ENCODE results near the gene WNT5B.

The WNT5B gene

GRCh38 chr12:1618489-1618888 is 10.5 kb upstream of the WNT5B start:
- H3K18ac ChIP-seq (ENCODE audit: low read length): no peak overlapping the region
- no peak overlapping the region for H3K9ac ChIP-seq (ENCODE audit: low read depth, low read length, poor library complexity)
- no peak overlapping the region for H2AFZ ChIP-seq (ENCODE audit: low read length)
- peaks cover 4% of the 10 kb centered on the region for H3K79me1 ChIP-seq (ENCODE audit: low read depth, low read length)
- no peak overlapping the region for H2AK5ac ChIP-seq (ENCODE audit: low read depth, low read length)
- H3K23ac ChIP-seq (ENCODE audit: low read depth, low read length, poor library complexity): no peak overlapping the region
- no peaks in the 10 kb centered on the region for H3K9me3 ChIP-seq (replicated peaks in 1 of 2; ENCODE audit: control insufficient read depth in 2 of 2, insufficient read depth in 1 of 2, low read depth in 1 of 2, low read length in 2 of 2)
- H3K36me3 ChIP-seq (replicated peaks in 1 of 2; ENCODE audit: control insufficient read depth in 2 of 2, insufficient read depth in 2 of 2, low read length in 2 of 2): peaks cover 0 to 6% of the 10 kb centered on the region in 2 donors
- H4K91ac ChIP-seq (ENCODE audit: low read depth, low read length, poor library complexity): no peak overlapping the region
- H3K4me1 ChIP-seq (ENCODE audit: control insufficient read depth in 2 of 2, insufficient read depth in 1 of 2, low read depth in 1 of 2, low read length in 2 of 2): peaks cover 0 to 7% of the 10 kb centered on the region in 2 donors
- no peak overlapping the region for H3K4me2 ChIP-seq (ENCODE audit: insufficient read depth, low read length, poor library complexity, severe bottlenecking)
- H3K4ac ChIP-seq (ENCODE audit: low read length): no peak overlapping the region
- no peak overlapping the region for H2BK5ac ChIP-seq (ENCODE audit: low read length)
- H3K14ac ChIP-seq (ENCODE audit: low read length): no peak overlapping the region
- peaks cover 0 to 43% (median 0%) of the 10 kb centered on the region in 3 experiments for H3K27me3 ChIP-seq (ENCODE audit: control insufficient read depth in 3 of 3, insufficient read depth in 3 of 3, low read depth in 1 of 3, low read length in 3 of 3)
- no peak overlapping the region for H2BK15ac ChIP-seq (ENCODE audit: low read length)
- H3K27ac ChIP-seq (replicated peaks; ENCODE audit: low read length): no peak overlapping the region
- H2BK120ac ChIP-seq (ENCODE audit: low read depth, low read length): no peak overlapping the region
- DNase-seq (ENCODE audit: low spot score): no peak
- no peak overlapping the region for H3K4me3 ChIP-seq (ENCODE audit: low read length in 2 of 2)
- no peak overlapping the region for H4K8ac ChIP-seq (ENCODE audit: low read depth, low read length)
- no peak overlapping the region for H2BK12ac ChIP-seq (ENCODE audit: low read length)

DNA sequence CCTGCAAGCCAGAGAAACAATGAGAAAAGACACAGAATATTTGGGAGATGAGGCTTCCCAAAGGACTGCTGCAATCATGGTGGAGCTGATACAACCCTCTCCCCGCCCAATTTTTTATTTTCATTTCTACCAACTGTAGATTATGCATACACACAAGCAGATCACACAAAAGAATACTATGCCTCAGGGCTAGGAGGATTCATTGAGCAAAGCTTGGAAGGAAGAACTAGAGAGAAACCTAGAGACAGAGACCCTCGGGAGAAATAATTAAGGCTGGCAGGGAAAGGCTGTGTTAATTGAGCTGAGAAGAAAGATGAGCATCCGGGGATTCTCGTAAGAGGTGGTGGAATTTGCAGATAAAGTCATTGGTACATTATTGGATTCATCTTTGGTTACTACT is 9.9 kb upstream of the WNT5B start:
- Histone ChIP-seq H3K27ac (replicated peaks; ENCODE audit: low read length) (no peak overlapping the region), H3K9ac (ENCODE audit: low read depth, low read length, poor library complexity) (no peak overlapping the region), H3K14ac (ENCODE audit: low read length) (no peak overlapping the region), H4K8ac (ENCODE audit: low read depth, low read length) (no peak overlapping the region), H3K4ac (ENCODE audit: low read length) (no peak overlapping the region), H2BK12ac (ENCODE audit: low read length) (no peak overlapping the region), H2BK5ac (ENCODE audit: low read length) (no peak overlapping the region), H3K79me1 (ENCODE audit: low read depth, low read length) (peaks cover 4% of the 10 kb centered on the region), H3K18ac (ENCODE audit: low read length) (no peak overlapping the region), H2BK120ac (ENCODE audit: low read depth, low read length) (no peak overlapping the region), H3K4me3 (ENCODE audit: low read length in 2 of 2) (no peak overlapping the region), H3K9me3 (replicated peaks in 1 of 2; ENCODE audit: control insufficient read depth in 2 of 2, insufficient read depth in 1 of 2, low read depth in 1 of 2, low read length in 2 of 2) (no peaks in the 10 kb centered on the region), H2BK15ac (ENCODE audit: low read length) (no peak overlapping the region), H4K91ac (ENCODE audit: low read depth, low read length, poor library complexity) (no peak overlapping the region), H3K23ac (ENCODE audit: low read depth, low read length, poor library complexity) (no peak overlapping the region), H3K4me1 (ENCODE audit: control insufficient read depth in 2 of 2, insufficient read depth in 1 of 2, low read depth in 1 of 2, low read length in 2 of 2) (peaks cover 0 to 7% of the 10 kb centered on the region in 2 donors), H3K27me3 (ENCODE audit: control insufficient read depth in 3 of 3, insufficient read depth in 3 of 3, low read depth in 1 of 3, low read length in 3 of 3) (peaks cover 0 to 43% (median 0%) of the 10 kb centered on the region in 3 experiments), H2AFZ (ENCODE audit: low read length) (no peak overlapping the region), H2AK5ac (ENCODE audit: low read depth, low read length) (no peak overlapping the region), H3K36me3 (replicated peaks in 1 of 2; ENCODE audit: control insufficient read depth in 2 of 2, insufficient read depth in 2 of 2, low read length in 2 of 2) (peaks cover 0 to 6% of the 10 kb centered on the region in 2 donors), H3K4me2 (ENCODE audit: insufficient read depth, low read length, poor library complexity, severe bottlenecking) (no peak overlapping the region)
- WGBS, 2 donors (ENCODE audit: extremely low coverage in 2 of 2, insufficient read length in 2 of 2, insufficient replicate concordance in 1 of 2): no CpG with 5 or more reads among the region's 4 CpGs
- DNase-seq (ENCODE audit: low spot score): no peak

GRCh38 chr12:1619587-1619986 is 9.4 kb upstream of the WNT5B start:
- Histone ChIP-seq H2AFZ (ENCODE audit: low read length) (no peak overlapping the region), H4K8ac (ENCODE audit: low read depth, low read length) (peak overlapping the region; percentile 98), H3K36me3 (replicated peaks in 1 of 2; ENCODE audit: control insufficient read depth in 2 of 2, insufficient read depth in 2 of 2, low read length in 2 of 2) (peaks cover 0 to 6% of the 10 kb centered on the region in 2 donors), H2BK5ac (ENCODE audit: low read length) (no peak overlapping the region), H3K27me3 (ENCODE audit: control insufficient read depth in 3 of 3, insufficient read depth in 3 of 3, low read depth in 1 of 3, low read length in 3 of 3) (peaks cover 0 to 42% (median 0%) of the 10 kb centered on the region in 3 experiments), H3K79me1 (ENCODE audit: low read depth, low read length) (peaks cover 4% of the 10 kb centered on the region), H3K4me3 (ENCODE audit: low read length in 2 of 2) (no peak overlapping the region), H3K9ac (ENCODE audit: low read depth, low read length, poor library complexity) (no peak overlapping the region), H2BK120ac (ENCODE audit: low read depth, low read length) (no peak overlapping the region), H2BK15ac (ENCODE audit: low read length) (no peak overlapping the region), H3K23ac (ENCODE audit: low read depth, low read length, poor library complexity) (no peak overlapping the region), H3K4me1 (ENCODE audit: control insufficient read depth in 2 of 2, insufficient read depth in 1 of 2, low read depth in 1 of 2, low read length in 2 of 2) (peaks cover 0 to 5% of the 10 kb centered on the region in 2 donors), H4K91ac (ENCODE audit: low read depth, low read length, poor library complexity) (no peak overlapping the region), H3K27ac (replicated peaks; ENCODE audit: low read length) (no peak overlapping the region), H2AK5ac (ENCODE audit: low read depth, low read length) (no peak overlapping the region), H3K4ac (ENCODE audit: low read length) (no peak overlapping the region), H3K4me2 (ENCODE audit: insufficient read depth, low read length, poor library complexity, severe bottlenecking) (no peak overlapping the region), H3K9me3 (replicated peaks in 1 of 2; ENCODE audit: control insufficient read depth in 2 of 2, insufficient read depth in 1 of 2, low read depth in 1 of 2, low read length in 2 of 2) (no peaks in the 10 kb centered on the region), H3K14ac (ENCODE audit: low read length) (no peak overlapping the region), H2BK12ac (ENCODE audit: low read length) (no peak overlapping the region), H3K18ac (ENCODE audit: low read length) (no peak overlapping the region)
- WGBS, 2 donors (ENCODE audit: extremely low coverage in 2 of 2, insufficient read length in 2 of 2, insufficient replicate concordance in 1 of 2): no CpG with 5 or more reads among the region's 8 CpGs
- DNase-seq (ENCODE audit: low spot score): no peak

DNA sequence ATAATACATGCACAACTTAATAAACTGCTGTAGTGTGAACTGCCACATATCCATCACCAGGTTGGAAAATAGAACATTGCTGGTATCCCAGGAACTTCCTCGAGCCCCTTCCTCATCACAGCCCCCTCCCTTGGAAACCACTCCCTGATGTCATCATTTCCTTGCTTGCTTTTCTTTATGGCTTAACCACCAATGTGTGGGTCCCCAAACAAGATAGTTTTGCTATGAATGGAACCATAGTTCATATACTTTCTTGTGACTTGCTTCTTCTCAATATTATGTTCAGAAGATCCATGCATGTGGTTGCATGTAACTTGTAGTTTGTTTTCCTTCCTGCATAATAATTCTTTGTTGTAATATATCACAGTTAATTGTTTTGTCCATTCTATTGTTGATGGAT is 8.9 kb upstream of the WNT5B start:
- H3K36me3 ChIP-seq (replicated peaks in 1 of 2; ENCODE audit: control insufficient read depth in 2 of 2, insufficient read depth in 2 of 2, low read length in 2 of 2): peaks cover 0 to 6% of the 10 kb centered on the region in 2 donors
- no peak for DNase-seq (ENCODE audit: low spot score)
- H2BK120ac ChIP-seq (ENCODE audit: low read depth, low read length): no peak overlapping the region
- H2BK5ac ChIP-seq (ENCODE audit: low read length): no peak overlapping the region
- no peak overlapping the region for H3K4ac ChIP-seq (ENCODE audit: low read length)
- H4K91ac ChIP-seq (ENCODE audit: low read depth, low read length, poor library complexity): no peak overlapping the region
- no peak overlapping the region for H3K23ac ChIP-seq (ENCODE audit: low read depth, low read length, poor library complexity)
- no peak overlapping the region for H4K8ac ChIP-seq (ENCODE audit: low read depth, low read length)
- peaks cover 0 to 8% of the 10 kb centered on the region in 2 donors for H3K4me1 ChIP-seq (ENCODE audit: control insufficient read depth in 2 of 2, insufficient read depth in 1 of 2, low read depth in 1 of 2, low read length in 2 of 2)
- H3K14ac ChIP-seq (ENCODE audit: low read length): no peak overlapping the region
- H2BK15ac ChIP-seq (ENCODE audit: low read length): no peak overlapping the region
- no peak overlapping the region for H2BK12ac ChIP-seq (ENCODE audit: low read length)
- H3K27me3 ChIP-seq (ENCODE audit: control insufficient read depth in 3 of 3, insufficient read depth in 3 of 3, low read depth in 1 of 3, low read length in 3 of 3): peaks cover 0 to 37% (median 0%) of the 10 kb centered on the region in 3 experiments
- H3K27ac ChIP-seq (replicated peaks; ENCODE audit: low read length): no peak overlapping the region
- no peak overlapping the region for H3K18ac ChIP-seq (ENCODE audit: low read length)
- no peak overlapping the region for H2AK5ac ChIP-seq (ENCODE audit: low read depth, low read length)
- WGBS, 2 donors (ENCODE audit: extremely low coverage in 2 of 2, insufficient read length in 2 of 2, insufficient replicate concordance in 1 of 2): no CpG with 5 or more reads among the region's 1 CpG
- H3K4me3 ChIP-seq (ENCODE audit: low read length in 2 of 2): no peak overlapping the region
- H2AFZ ChIP-seq (ENCODE audit: low read length): no peak overlapping the region
- H3K4me2 ChIP-seq (ENCODE audit: insufficient read depth, low read length, poor library complexity, severe bottlenecking): no peak overlapping the region
- no peak overlapping the region for H3K9ac ChIP-seq (ENCODE audit: low read depth, low read length, poor library complexity)
- H3K79me1 ChIP-seq (ENCODE audit: low read depth, low read length): peaks cover 4% of the 10 kb centered on the region
- H3K9me3 ChIP-seq (replicated peaks in 1 of 2; ENCODE audit: control insufficient read depth in 2 of 2, insufficient read depth in 1 of 2, low read depth in 1 of 2, low read length in 2 of 2): no peaks in the 10 kb centered on the region

All from neuronal stem cell (in vitro differentiated cells).